Measurements from ENCODE around the gene GM2A. TPM values are rescaled to one million over a fixed set of nuclear protein-coding genes. Genes with fewer than 3 reads are reported as not detected.

Gene GM2A
- total and polyA plus RNA-seq, 2 of the 8 experiments (the other 6 are each of a cell fraction or from before 2014, with no cell fraction given): 18.5 to 32.2 TPM

GRCh38 chr5:151248651-151249050 lies 4.3 kb upstream of the GM2A start:
- no peaks in the 10 kb centered on the region for H4K20me1 ChIP-seq (replicated peaks in 1 of 2; ENCODE audit: control insufficient read depth in 1 of 2, insufficient read depth in 2 of 2, low read length in 2 of 2)
- no peak overlapping the region for H3K4ac ChIP-seq (replicated peaks; ENCODE audit: insufficient read length, low read depth, low read length)
- H2BK12ac ChIP-seq (ENCODE audit: low read depth, low read length): no peak overlapping the region
- H2BK120ac ChIP-seq (replicated peaks; ENCODE audit: low read depth, low read length): no peak overlapping the region
- H3K27me3 ChIP-seq (replicated peaks in 1 of 4; ENCODE audit: control insufficient read depth in 3 of 4, extremely low read depth in 1 of 4, insufficient read depth in 3 of 4, low read length in 3 of 4): no peaks in the 10 kb centered on the region
- H3K4me3 ChIP-seq (ENCODE audit: extremely low read depth in 1 of 4, insufficient read depth in 2 of 4, low read depth in 3 of 4, low read length in 4 of 4): no peak overlapping the region
- no peak overlapping the region for H2AFZ ChIP-seq (ENCODE audit: low read length)
- H3K23ac ChIP-seq (ENCODE audit: insufficient read length): no peak overlapping the region
- no peak overlapping the region for H3K4me2 ChIP-seq (ENCODE audit: insufficient read depth in 1 of 2, low read depth in 2 of 2, low read length in 2 of 2)
- no peak overlapping the region for H2BK5ac ChIP-seq (ENCODE audit: low read depth, low read length)
- H4K5ac ChIP-seq (ENCODE audit: insufficient read length, low read depth, low read length): no peak overlapping the region
- ChIA-PET POLR2A (ENCODE audit: partially characterized antibody) (no interaction called here), CTCF (ENCODE audit: partially characterized antibody) (interaction anchor here (0.9 to 5.1 kb wide), 3 partner anchors 10 to 133 kb away, joined by 3 to 36 read pairs (median 3); no protein-coding TSS in a partner anchor)
- H3K36me3 ChIP-seq (ENCODE audit: control insufficient read depth in 2 of 4, insufficient read depth in 4 of 4, low read length in 3 of 4): no peaks in the 10 kb centered on the region; a peak in 1 of 8 replicates
- no peak overlapping the region for H3K27ac ChIP-seq (ENCODE audit: low read depth, low read length)
- no peak overlapping the region for H2AK5ac ChIP-seq (ENCODE audit: low read depth, low read length)
- 96% methylated on average over 2 of the region's 2 CpGs; no CpG with 5 or more reads in 1 of the 2 experiments for WGBS, 2 experiments (ENCODE audit: extremely low coverage in 1 of 2, insufficient coverage in 1 of 2, insufficient read length in 1 of 2, insufficient replicate concordance in 2 of 2, low coverage in 1 of 2, low lambda C conversion rate in 2 of 2, missing lambda C conversion rate in 1 of 2)
- FAIRE-seq (no peak), DNase-seq (ENCODE audit: low read depth in 1 of 2, low spot score in 2 of 2) (no peak)
- no peak overlapping the region for H3K14ac ChIP-seq (ENCODE audit: insufficient read length)
- H4K8ac ChIP-seq (ENCODE audit: extremely low read depth, insufficient read depth, low read length): no peak overlapping the region
- no peak overlapping the region for H2BK15ac ChIP-seq (ENCODE audit: low read length)
- no peak overlapping the region for H3K18ac ChIP-seq (ENCODE audit: extremely low read depth, low read length)
- no peak overlapping the region for H3K9ac ChIP-seq (replicated peaks in 1 of 4; ENCODE audit: extremely low read depth in 1 of 4, low read depth in 3 of 4, low read length in 3 of 4)
- H3K79me1 ChIP-seq (ENCODE audit: low read depth, low read length): no peaks in the 10 kb centered on the region
- no peak overlapping the region for H4K91ac ChIP-seq (replicated peaks; ENCODE audit: insufficient read length, low read length)
- H2BK20ac ChIP-seq (ENCODE audit: low read length): no peak overlapping the region
- no peaks in the 10 kb centered on the region for H3K9me3 ChIP-seq (ENCODE audit: insufficient read depth in 2 of 2, low read depth in 1 of 2, low read length in 1 of 2)
- H3K79me2 ChIP-seq (ENCODE audit: control insufficient read depth in 1 of 2, insufficient read depth in 2 of 2, low read length in 2 of 2): peaks cover 0 to under 1% of the 10 kb centered on the region in 2 experiments; a peak in 1 of 4 replicates
- H3K4me1 ChIP-seq (replicated peaks in 1 of 4; ENCODE audit: control insufficient read depth in 3 of 4, insufficient read depth in 4 of 4, low read length in 3 of 4): peaks cover 0 to 5% (median 3%) of the 10 kb centered on the region in 4 experiments; a peak in 6 of 7 replicates
- no peak overlapping the region for H3K56ac ChIP-seq (replicated peaks; ENCODE audit: insufficient read length, low read depth, low read length)
- H3K23me2 ChIP-seq (ENCODE audit: low read depth, low read length): peaks cover 4% of the 10 kb centered on the region; the same call in 1 of the 2 replicates
- TF ChIP-seq SIX5 (IDR thresholded peaks at IDR 0.05; ENCODE audit: low read depth, low read length) (no peak), HDAC6 (IDR thresholded peaks at IDR 0.05; ENCODE audit: low read depth, low read length) (no peak), HDAC2 (IDR thresholded peaks at IDR 0.05; ENCODE audit: borderline replicate concordance in 1 of 2, low read depth in 2 of 2, low read length in 2 of 2) (no peak), SAP30 (IDR thresholded peaks at IDR 0.05; ENCODE audit: insufficient read depth, insufficient replicate concordance, low read length) (no peak), BCL11A (IDR thresholded peaks at IDR 0.05; ENCODE audit: low read depth in 2 of 2, low read length in 2 of 2) (no peak), ATF2 (IDR thresholded peaks at IDR 0.05; ENCODE audit: low read length) (no peak)
- TF ChIP-seq, protein P1, sequence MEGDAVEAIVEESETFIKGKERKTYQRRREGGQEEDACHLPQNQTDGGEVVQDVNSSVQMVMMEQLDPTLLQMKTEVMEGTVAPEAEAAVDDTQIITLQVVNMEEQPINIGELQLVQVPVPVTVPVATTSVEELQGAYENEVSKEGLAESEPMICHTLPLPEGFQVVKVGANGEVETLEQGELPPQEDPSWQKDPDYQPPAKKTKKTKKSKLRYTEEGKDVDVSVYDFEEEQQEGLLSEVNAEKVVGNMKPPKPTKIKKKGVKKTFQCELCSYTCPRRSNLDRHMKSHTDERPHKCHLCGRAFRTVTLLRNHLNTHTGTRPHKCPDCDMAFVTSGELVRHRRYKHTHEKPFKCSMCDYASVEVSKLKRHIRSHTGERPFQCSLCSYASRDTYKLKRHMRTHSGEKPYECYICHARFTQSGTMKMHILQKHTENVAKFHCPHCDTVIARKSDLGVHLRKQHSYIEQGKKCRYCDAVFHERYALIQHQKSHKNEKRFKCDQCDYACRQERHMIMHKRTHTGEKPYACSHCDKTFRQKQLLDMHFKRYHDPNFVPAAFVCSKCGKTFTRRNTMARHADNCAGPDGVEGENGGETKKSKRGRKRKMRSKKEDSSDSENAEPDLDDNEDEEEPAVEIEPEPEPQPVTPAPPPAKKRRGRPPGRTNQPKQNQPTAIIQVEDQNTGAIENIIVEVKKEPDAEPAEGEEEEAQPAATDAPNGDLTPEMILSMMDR (IDR thresholded peaks at IDR 0.05; ENCODE audit: control extremely low read depth in 1 of 3, insufficient read depth in 1 of 3, low read depth in 1 of 3, low read length in 3 of 3): no peak
- TF ChIP-seq, protein P2, sequence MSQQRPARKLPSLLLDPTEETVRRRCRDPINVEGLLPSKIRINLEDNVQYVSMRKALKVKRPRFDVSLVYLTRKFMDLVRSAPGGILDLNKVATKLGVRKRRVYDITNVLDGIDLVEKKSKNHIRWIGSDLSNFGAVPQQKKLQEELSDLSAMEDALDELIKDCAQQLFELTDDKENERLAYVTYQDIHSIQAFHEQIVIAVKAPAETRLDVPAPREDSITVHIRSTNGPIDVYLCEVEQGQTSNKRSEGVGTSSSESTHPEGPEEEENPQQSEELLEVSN (IDR thresholded peaks at IDR 0.05): no peak
